Vagina (tissue), 2 donors: Measurements from ENCODE around the gene ZNF682.

ENCODE experiments used
- POLR2A ChIP-seq, 2 donors: fragments of 450-650 bp; IDR thresholded peaks; one replicate each; pipeline ENCODE4 v1.6.1; 2017; ENCODE audit warnings: antibody characterized with exemption in 2 of 2, mild to moderate bottlenecking in 2 of 2, moderate library complexity in 2 of 2
- POLR2AphosphoS5 ChIP-seq, 2 donors: sonication (generic); formaldehyde crosslinking; IDR thresholded peaks; one replicate each; pipeline ENCODE4 v1.9.0; 2017; ENCODE audit warnings: antibody characterized with exemption in 2 of 2, mild to moderate bottlenecking in 2 of 2, low read depth in 1 of 2; ENCODE audit not compliant: insufficient read depth in 1 of 2
- TF ChIP-seq, protein P1 (sequence below), 3 experiments: fragments of 450-650 bp in 2 of 3; fragments of 200-600 bp in 1 of 3; sonication (generic) in 1 of 3; IDR thresholded peaks; one replicate each; pipeline ENCODE4 v1.5.1; 2017 to 2019; ENCODE audit warnings: antibody characterized with exemption in 3 of 3, mild to moderate bottlenecking in 2 of 3, moderate library complexity in 2 of 3

GRCh38 chr19:20039203-20039723, at the start of gene ZNF682:
- peak; percentile 77 to 80 for TF ChIP-seq POLR2AphosphoS5 (IDR thresholded peaks at IDR 0.05; ENCODE audit: insufficient read depth in 1 of 2, low read depth in 1 of 2)
- TF ChIP-seq, protein P1, sequence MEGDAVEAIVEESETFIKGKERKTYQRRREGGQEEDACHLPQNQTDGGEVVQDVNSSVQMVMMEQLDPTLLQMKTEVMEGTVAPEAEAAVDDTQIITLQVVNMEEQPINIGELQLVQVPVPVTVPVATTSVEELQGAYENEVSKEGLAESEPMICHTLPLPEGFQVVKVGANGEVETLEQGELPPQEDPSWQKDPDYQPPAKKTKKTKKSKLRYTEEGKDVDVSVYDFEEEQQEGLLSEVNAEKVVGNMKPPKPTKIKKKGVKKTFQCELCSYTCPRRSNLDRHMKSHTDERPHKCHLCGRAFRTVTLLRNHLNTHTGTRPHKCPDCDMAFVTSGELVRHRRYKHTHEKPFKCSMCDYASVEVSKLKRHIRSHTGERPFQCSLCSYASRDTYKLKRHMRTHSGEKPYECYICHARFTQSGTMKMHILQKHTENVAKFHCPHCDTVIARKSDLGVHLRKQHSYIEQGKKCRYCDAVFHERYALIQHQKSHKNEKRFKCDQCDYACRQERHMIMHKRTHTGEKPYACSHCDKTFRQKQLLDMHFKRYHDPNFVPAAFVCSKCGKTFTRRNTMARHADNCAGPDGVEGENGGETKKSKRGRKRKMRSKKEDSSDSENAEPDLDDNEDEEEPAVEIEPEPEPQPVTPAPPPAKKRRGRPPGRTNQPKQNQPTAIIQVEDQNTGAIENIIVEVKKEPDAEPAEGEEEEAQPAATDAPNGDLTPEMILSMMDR (IDR thresholded peaks at IDR 0.05), result no peak
- no peak for TF ChIP-seq POLR2A (IDR thresholded peaks at IDR 0.05)
